ENCODE data around the gene LINGO3.

DNA sequence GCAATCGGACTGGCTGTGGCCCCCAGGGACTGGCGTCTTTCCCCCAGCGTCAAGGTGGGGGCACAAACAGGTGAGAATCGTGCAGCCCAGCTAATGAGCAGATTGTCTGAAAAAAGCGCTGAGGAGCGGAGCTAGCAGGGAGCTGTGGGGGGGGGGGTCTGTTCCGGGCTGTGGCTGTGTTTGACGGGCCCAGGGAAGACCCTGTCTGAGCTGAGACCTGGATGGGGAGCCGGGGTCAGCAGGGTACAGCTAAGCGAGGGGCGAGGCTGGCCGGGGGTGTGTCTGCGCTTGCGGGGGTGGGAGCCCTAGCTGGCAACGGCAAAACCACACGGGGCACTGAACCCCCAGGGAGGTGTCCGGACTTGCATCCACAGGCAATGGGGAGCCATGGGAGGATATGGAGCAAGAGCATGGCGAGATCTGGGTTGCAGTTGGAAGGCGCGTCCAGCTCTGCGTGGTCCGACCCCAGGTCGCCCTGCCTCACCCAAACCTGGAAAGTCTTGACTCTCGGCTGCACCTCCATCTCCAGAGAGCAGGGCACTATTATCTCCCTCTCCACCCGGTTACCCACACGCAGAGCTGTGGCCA is 4.6 kb downstream of the LINGO3 start:
- TF ChIP-seq CTCF (optimal IDR thresholded peaks at IDR 0.05 in 1 of 3, IDR thresholded peaks at IDR 0.05 in 1 of 3, conservative IDR thresholded peaks at IDR 0.05 in 1 of 3; ENCODE audit: extremely low read depth in 1 of 3, insufficient read depth in 2 of 3, low read length in 3 of 3) (no peak), EZH2 (IDR thresholded peaks at IDR 0.05; ENCODE audit: low read length) (no peak)

All from keratinocyte (primary cell).